Measurements from ENCODE around the gene MPHOSPH10.
"Not testable (repeated sequence)": the region's sequence is repeated elsewhere in the genome, so short reads cannot be mapped to it uniquely, and the experiment has no call there.

MPHOSPH10 gene, protein sequence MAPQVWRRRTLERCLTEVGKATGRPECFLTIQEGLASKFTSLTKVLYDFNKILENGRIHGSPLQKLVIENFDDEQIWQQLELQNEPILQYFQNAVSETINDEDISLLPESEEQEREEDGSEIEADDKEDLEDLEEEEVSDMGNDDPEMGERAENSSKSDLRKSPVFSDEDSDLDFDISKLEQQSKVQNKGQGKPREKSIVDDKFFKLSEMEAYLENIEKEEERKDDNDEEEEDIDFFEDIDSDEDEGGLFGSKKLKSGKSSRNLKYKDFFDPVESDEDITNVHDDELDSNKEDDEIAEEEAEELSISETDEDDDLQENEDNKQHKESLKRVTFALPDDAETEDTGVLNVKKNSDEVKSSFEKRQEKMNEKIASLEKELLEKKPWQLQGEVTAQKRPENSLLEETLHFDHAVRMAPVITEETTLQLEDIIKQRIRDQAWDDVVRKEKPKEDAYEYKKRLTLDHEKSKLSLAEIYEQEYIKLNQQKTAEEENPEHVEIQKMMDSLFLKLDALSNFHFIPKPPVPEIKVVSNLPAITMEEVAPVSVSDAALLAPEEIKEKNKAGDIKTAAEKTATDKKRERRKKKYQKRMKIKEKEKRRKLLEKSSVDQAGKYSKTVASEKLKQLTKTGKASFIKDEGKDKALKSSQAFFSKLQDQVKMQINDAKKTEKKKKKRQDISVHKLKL

GRCh38 chr2:71130152-71130904, at the start of gene MPHOSPH10, which contains the start of gene MCEE:
Gene MPHOSPH10 (plus strand): TSS chr2:71130634. CDS start chr2:71130666, 32 bp downstream.
Gene MCEE (minus strand): TSS chr2:71130229. CDS start chr2:71130219, 10 bp downstream.
- peak; percentile 87 for DNase-seq

- peak; percentile 34 for DNase-seq
Measured at GRCh38 chr2:71082402-71083252, 47.8 kb upstream of the MPHOSPH10 start.

DNA sequence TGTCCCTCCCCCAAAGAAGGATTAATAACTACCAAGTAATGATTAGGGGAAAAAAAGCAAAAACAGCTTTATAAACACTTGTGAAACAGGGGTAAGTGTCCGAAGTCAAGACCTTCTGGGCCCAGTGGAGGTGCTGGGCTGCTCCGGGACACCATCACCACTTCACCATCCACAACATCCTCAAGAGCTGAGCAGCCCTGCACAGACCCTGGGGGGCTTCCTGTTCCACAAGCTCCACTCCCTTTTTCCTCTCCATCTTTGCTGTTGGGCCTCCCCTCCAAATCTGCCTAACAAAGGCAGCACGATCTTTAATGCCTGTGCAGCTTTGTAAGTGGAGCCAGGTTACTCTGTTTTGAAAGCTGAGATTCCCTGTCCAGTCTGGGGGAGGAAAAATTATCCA, 47.1 kb upstream of the MPHOSPH10 start:
- not testable (repeated sequence) for DNase-seq

GRCh38 chr2:71083752-71084312, 46.6 kb upstream of the MPHOSPH10 start:
- not testable (repeated sequence) for DNase-seq

- not testable (repeated sequence) for DNase-seq
Measured at GRCh38 chr2:71085325-71086003, 45.0 kb upstream of the MPHOSPH10 start.

DNA sequence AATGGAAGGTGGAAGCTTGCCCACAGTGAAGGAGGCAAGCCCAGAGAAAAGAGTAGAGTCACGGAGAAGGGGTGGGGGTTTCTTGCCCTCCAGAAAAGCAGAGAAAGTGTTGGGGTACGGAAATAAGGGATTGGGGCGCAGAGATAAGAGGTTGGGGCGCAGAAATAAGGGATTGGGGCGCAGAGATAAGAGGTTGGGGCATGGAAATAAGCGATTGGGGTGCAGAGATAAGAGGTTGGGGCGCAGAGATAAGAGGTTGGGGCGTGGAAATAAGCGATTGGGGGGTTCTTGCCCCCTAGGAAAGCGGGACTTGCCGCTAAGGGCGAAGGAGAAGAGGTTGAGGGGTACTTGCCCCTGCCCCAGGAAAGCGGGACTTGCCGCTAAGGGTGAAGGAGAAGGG, 41.0 kb upstream of the MPHOSPH10 start:
- not testable (repeated sequence) for DNase-seq

DNA sequence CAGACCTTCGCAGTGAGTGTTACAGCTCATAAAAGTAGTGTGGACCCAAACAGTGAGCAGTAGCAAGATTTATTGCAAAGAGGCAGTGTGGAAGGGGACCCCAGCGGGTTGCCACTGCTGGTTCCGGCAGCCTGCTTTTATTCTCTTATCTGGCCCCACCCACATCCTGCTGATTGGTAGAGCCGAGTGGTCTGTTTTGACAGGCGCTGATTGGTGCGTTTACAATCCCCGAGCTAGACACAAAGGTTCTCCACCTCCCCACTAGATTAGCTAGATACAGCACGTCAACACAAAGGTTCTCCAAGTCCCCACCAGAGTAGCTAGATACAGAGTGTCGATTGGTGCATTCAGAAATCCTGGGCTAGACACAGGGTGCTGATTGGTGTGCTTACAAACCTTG, 38.6 kb upstream of the MPHOSPH10 start:
- not testable (repeated sequence) for DNase-seq

DNA sequence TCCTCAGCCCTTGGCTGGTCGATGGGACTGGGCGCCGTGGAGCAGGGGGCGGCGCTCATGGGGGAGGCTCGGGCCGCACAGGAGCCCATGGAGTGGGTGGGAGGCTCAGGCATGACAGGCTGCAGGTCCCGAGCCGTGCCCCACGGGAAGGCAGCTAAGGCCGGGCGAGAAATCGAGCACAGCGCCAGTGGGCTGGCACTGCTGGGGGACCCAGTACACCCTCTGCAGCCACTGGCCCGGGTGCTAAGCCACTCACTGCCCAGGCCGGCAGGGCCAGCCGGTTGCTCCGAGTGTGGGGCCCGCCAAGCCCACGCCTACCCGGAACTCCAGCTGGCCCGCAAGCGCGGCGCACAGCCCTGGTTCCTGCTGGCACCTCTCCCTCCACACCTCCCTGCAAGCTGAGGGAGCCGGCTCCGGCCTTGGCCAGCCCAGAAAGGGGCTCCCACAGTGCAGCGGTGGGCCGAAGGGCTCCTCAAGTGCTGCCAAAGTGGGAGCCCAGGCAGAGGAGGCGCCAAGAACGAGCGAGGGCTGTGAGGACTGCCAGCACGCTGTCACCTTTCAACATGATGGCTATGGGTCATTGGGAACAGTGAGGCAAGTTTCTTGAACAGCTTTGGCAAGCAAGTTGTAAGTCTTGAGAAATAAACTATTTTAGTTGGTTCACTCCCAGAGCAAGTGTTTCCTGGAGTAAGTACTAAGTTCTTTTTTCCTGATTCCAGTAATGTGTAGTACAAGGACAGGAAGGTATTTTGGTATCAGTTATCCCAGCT, 37.8 kb upstream of the MPHOSPH10 start:
- DNase-seq, result not testable (repeated sequence)

GRCh38 chr2:71100195-71100964, 30.1 kb upstream of the MPHOSPH10 start:
- DNase-seq, result peak; percentile 45

DNA sequence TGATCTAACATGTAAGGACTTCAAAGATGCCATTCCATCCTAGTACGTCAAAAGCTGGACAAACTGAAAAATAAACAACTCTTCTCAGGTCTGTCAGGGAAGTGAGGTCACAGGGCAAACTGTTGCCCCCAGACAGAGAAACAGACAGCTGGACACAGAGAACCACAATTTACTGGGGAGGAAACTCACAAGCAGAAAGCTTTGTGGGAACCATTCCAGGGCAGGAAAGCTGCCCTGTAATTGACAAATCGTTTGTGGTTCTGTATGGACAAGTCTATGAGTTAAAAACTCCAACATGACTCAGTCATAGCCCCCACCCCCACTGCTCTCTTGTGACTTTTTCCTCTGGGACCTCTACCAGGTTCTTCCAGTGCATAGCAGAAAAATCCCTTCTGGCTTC, 28.8 kb upstream of the MPHOSPH10 start:
- no peak for DNase-seq

DNA sequence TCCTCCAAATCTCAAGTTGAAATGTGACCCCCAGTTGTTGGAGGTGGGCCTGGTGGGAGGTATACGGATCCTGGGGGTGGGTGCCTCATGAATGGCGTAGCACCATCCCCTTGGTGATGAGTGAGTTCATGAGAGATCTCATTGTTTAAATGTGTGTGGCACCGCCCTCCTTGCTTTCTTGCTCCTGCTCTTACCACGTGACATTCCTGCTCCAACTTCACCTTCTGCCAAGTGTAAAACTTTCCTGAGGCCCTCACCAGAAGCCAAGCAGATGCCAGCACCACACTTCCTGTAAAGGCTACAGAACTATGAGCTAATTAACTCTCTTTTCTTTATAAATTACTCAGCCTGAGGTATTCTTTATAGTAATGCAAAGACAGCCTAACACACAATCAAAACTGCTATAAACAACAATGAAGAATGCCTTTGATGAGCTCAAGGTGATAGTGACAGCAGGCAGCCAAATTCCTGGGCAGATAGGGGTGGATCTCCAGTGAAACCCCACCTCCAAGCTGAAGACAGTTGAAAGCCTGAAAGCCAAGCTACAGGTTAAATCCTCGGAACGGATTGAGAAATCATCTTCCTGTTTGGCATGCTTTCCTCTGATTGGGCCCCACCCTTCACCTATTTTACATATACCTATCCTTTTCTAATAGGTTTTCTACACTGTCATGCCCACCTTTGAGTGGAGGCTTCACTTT, 27.3 kb upstream of the MPHOSPH10 start:
- no peak for DNase-seq

- no peak for DNase-seq
Measured at GRCh38 chr2:71103809-71104208, 26.6 kb upstream of the MPHOSPH10 start.

GRCh38 chr2:71106463-71106862, 24.0 kb upstream of the MPHOSPH10 start:
- DNase-seq, result not testable (repeated sequence)

DNA sequence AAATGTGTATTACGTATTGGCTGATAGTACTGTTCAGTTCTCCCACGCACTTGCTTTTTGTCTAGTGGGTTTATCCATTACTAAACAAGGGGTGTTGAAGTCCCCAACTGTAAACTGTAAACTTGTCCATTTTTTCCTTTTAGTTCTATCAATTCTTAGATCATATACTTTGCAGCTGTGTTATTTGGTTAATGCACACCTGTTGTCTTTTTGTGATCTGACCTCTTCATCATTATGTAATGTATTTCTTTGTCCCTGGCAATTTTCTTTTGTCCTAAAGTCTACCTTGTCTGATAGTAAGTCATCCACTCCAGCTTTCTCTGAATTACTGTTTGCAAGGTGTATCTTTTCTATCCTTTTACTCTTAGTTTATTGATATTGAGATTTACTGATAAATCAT, 22.3 kb upstream of the MPHOSPH10 start:
- no peak for DNase-seq

- DNase-seq, result no peak
Measured at GRCh38 chr2:71113843-71114242, 16.6 kb upstream of the MPHOSPH10 start.

DNA sequence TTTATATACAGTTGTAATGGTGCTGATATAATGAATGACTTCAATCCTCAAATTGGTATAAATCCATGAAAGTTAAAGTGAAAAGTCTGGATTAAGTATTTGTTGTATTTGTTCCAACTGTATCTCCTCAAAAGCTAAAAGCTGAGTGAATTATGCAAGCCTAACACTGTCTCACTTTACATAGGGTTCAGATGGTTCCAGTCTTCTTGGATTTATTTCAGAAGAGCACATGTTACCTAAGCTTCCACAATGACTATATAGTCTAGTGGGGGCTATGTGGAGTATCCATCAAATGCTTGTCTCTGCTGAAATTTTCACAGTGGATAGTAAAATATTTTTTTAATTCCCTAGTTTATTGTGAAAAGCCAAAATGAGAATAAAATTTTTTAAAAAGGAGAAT, 13.4 kb upstream of the MPHOSPH10 start:
- no peak for DNase-seq

GRCh38 chr2:71120195-71120594, 10.2 kb upstream of the MPHOSPH10 start:
- DNase-seq, result no peak

- DNase-seq, result no peak
Measured at GRCh38 chr2:71121479-71121878, 9.0 kb upstream of the MPHOSPH10 start.
